ENCODE data around the gene TST.

Gene TST

GRCh38 chr22:37019309-37020191 is at the start of gene TST, which contains the start of gene MPST:
TST (minus strand) TSS chr22:37019447; CDS start chr22:37018732, 715 bp downstream.
MPST (plus strand) TSS chr22:37019742; CDS start chr22:37019837, 95 bp downstream.
- peak; percentile 9 for DNase-seq (ENCODE audit: low read depth)

GRCh38 chr22:37068859-37069258 is 49.6 kb upstream of the TST start:
- no peak for DNase-seq (ENCODE audit: low read depth)

GRCh38 chr22:37067428-37067827 is 48.2 kb upstream of the TST start:
- no peak for DNase-seq (ENCODE audit: low read depth)

GRCh38 chr22:37065961-37066360 is 46.7 kb upstream of the TST start:
- DNase-seq (ENCODE audit: low read depth), result no peak

GRCh38 chr22:37065180-37065579 is 45.9 kb upstream of the TST start:
- no peak for DNase-seq (ENCODE audit: low read depth)

GRCh38 chr22:37064553-37064952 is 45.3 kb upstream of the TST start:
- no peak for DNase-seq (ENCODE audit: low read depth)

GRCh38 chr22:37063431-37064420 is 44.5 kb upstream of the TST start:
- no peak for DNase-seq (ENCODE audit: low read depth)

GRCh38 chr22:37062702-37063381 is 43.6 kb upstream of the TST start:
- no peak for DNase-seq (ENCODE audit: low read depth)

- DNase-seq (ENCODE audit: low read depth), result no peak
Measured at GRCh38 chr22:37062376-37062675, 43.1 kb upstream of the TST start.

- DNase-seq (ENCODE audit: low read depth), result no peak
Measured at GRCh38 chr22:37061611-37062375, 42.5 kb upstream of the TST start.

GRCh38 chr22:37060801-37061610 is 41.8 kb upstream of the TST start:
- DNase-seq (ENCODE audit: low read depth), result no peak

- DNase-seq (ENCODE audit: low read depth), result no peak
Measured at GRCh38 chr22:37059876-37060449, 40.7 kb upstream of the TST start.

GRCh38 chr22:37058917-37059701 is 39.9 kb upstream of the TST start:
- DNase-seq (ENCODE audit: low read depth), result no peak

GRCh38 chr22:37057796-37058510 is 38.7 kb upstream of the TST start:
- DNase-seq (ENCODE audit: low read depth), result no peak

- DNase-seq (ENCODE audit: low read depth), result no peak
Measured at GRCh38 chr22:37057226-37057625, 38.0 kb upstream of the TST start.

GRCh38 chr22:37056246-37056645 is 37.0 kb upstream of the TST start:
- DNase-seq (ENCODE audit: low read depth), result no peak

- no peak for DNase-seq (ENCODE audit: low read depth)
Measured at GRCh38 chr22:37054600-37055365, 35.5 kb upstream of the TST start.

- no peak for DNase-seq (ENCODE audit: low read depth)
Measured at GRCh38 chr22:37054056-37054395, 34.8 kb upstream of the TST start.

Measured in activated gamma-delta T cell treated with anti-CD3 and anti-CD28 coated beads, Interleukin-2, amount 50 U/mL, for 16 hours (primary cell).